MM.1S (cell line): ENCODE results near the gene ARMC9.

Experiments used
- DNase-seq: peaks from one replicate; pipeline ENCODE4 v3.0.0-alpha.2; 2015
- H2AFZ ChIP-seq: fragments of 300-600 bp; sonication (generic); 2 replicates; pipeline ENCODE4 v1.6.0; 2016; ENCODE audit warnings: antibody characterized with exemption, low read length
- H3F3A ChIP-seq: fragments of 300-600 bp; sonication (generic); 2 replicates; pipeline ENCODE4 v1.6.1; 2016; ENCODE audit warnings: mild to moderate bottlenecking, antibody characterized with exemption, low read length, moderate library complexity, mixed read lengths; ENCODE audit not compliant: insufficient read depth
- H3K27ac ChIP-seq: fragments of 300-600 bp; sonication (generic); 2 replicates; pipeline ENCODE4 v1.5.1; 2016; ENCODE audit warnings: mild to moderate bottlenecking, low read length
- H3K27me3 ChIP-seq: fragments of 300-600 bp; sonication (generic); replicated peaks from 2 replicates; pipeline ENCODE4 v1.6.0; 2016; ENCODE audit warnings: low read length; ENCODE audit not compliant: insufficient read depth
- H3K36me3 ChIP-seq: fragments of 300-600 bp; sonication (generic); replicated peaks from 2 replicates; pipeline ENCODE4 v1.6.1; 2016; ENCODE audit warnings: mild to moderate bottlenecking, low read length, mixed read lengths; ENCODE audit not compliant: insufficient read depth
- H3K4me1 ChIP-seq: fragments of 300-600 bp; sonication (generic); 2 replicates; pipeline ENCODE4 v1.6.1; 2016; ENCODE audit warnings: low read length, mixed read lengths
- H3K4me2 ChIP-seq: fragments of 300-600 bp; sonication (generic); 2 replicates; pipeline ENCODE4 v1.6.0; 2016; ENCODE audit warnings: low read depth, low read length
- H3K4me3 ChIP-seq: fragments of 300-600 bp; sonication (generic); 2 replicates; pipeline ENCODE4 v1.5.1; 2016; ENCODE audit warnings: low read length, mixed read lengths
- H3K79me2 ChIP-seq: fragments of 300-600 bp; sonication (generic); 2 replicates; pipeline ENCODE4 v1.6.1; 2016; ENCODE audit warnings: mixed run types, low read length, mixed read lengths
- H3K9ac ChIP-seq: fragments of 300-600 bp; sonication (generic); 2 replicates; pipeline ENCODE4 v1.6.1; 2016; ENCODE audit warnings: low read length, mixed read lengths
- H3K9me2 ChIP-seq: fragments of 300-600 bp; sonication (generic); replicated peaks from 2 replicates; pipeline ENCODE4 v1.6.1; 2016; ENCODE audit warnings: mild to moderate bottlenecking, low read length, mixed read lengths; ENCODE audit not compliant: insufficient read depth
- H3K9me3 ChIP-seq: fragments of 300-600 bp; sonication (generic); replicated peaks from 2 replicates; pipeline ENCODE4 v1.6.1; 2016; ENCODE audit warnings: mild to moderate bottlenecking, low read length, mixed read lengths; ENCODE audit not compliant: insufficient read depth
- H4K20me1 ChIP-seq: fragments of 300-600 bp; sonication (generic); 2 replicates; pipeline ENCODE4 v1.6.1; 2016; ENCODE audit warnings: mild to moderate bottlenecking, low read length, moderate library complexity, mixed read lengths; ENCODE audit not compliant: insufficient read depth
- EZH2 ChIP-seq: fragments of 300-600 bp; sonication (generic); optimal IDR thresholded peaks from 2 replicates; pipeline ENCODE3; 2017; ENCODE audit warnings: low read depth, mild to moderate bottlenecking, antibody characterized with exemption, low read length, mixed read lengths
- EZH2phosphoT487 ChIP-seq: fragments of 300-600 bp; sonication (generic); IDR thresholded peaks from 2 replicates; pipeline ENCODE4 v1.6.1; 2018; ENCODE audit warnings: antibody characterized with exemption, low read length
- TF ChIP-seq, protein P1 (sequence below): fragments of 300-600 bp; sonication (generic); IDR thresholded peaks from 2 replicates; pipeline ENCODE4 v1.5.1; 2016; ENCODE audit warnings: antibody characterized with exemption, low read length, mixed read lengths

ARMC9 gene

DNA sequence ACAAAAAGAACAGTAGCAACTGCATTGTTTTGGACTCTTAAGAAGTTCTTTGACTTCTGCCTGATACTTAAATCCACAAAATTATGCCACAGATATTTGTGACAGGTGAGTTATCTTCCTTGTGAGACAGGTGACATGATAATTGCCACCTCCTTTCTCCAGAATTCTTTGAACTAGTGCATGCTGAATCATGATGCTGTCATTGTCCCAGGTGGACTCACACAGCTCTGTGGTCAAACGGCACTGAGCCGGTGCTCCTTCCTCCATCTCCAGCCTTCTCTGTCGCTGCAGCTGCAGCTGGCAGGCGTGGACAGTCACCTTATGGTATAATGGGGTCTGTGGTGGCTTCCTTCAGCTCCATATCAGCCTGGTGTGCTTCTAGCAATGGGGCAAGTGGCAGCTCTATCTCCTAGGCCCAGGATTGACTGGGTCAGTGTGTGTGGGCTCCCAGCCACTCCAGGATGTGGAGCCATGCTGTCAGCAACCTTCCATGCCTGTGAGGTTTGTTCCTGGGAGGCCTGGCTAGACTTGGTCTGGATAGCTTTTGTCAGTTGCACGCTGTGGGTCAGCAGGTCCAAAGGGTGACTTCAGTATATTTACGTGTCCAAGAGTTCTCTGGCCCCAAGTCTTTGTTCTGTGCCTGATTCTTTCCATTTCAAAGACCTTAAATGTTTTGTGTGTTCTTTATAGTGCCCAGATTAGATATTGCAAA, 15.7 kb downstream of the ARMC9 start:
- Histone ChIP-seq H3K27ac (no peak overlapping the region), H3K79me2 (no peaks in the 10 kb centered on the region), H3K9me2 (no peaks in the 10 kb centered on the region), H3K9me3 (no peaks in the 10 kb centered on the region), H3K9ac (no peak overlapping the region), H3K36me3 (no peaks in the 10 kb centered on the region), H3F3A (no peaks in the 10 kb centered on the region), H3K4me1 (peaks cover 9% of the 10 kb centered on the region), H3K27me3 (no peaks in the 10 kb centered on the region), H4K20me1 (no peaks in the 10 kb centered on the region), H3K4me3 (no peak overlapping the region), H2AFZ (no peak overlapping the region), H3K4me2 (no peak overlapping the region)
- no peak for TF ChIP-seq EZH2
- no peak for TF ChIP-seq EZH2phosphoT487
- TF ChIP-seq, protein P1, sequence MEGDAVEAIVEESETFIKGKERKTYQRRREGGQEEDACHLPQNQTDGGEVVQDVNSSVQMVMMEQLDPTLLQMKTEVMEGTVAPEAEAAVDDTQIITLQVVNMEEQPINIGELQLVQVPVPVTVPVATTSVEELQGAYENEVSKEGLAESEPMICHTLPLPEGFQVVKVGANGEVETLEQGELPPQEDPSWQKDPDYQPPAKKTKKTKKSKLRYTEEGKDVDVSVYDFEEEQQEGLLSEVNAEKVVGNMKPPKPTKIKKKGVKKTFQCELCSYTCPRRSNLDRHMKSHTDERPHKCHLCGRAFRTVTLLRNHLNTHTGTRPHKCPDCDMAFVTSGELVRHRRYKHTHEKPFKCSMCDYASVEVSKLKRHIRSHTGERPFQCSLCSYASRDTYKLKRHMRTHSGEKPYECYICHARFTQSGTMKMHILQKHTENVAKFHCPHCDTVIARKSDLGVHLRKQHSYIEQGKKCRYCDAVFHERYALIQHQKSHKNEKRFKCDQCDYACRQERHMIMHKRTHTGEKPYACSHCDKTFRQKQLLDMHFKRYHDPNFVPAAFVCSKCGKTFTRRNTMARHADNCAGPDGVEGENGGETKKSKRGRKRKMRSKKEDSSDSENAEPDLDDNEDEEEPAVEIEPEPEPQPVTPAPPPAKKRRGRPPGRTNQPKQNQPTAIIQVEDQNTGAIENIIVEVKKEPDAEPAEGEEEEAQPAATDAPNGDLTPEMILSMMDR = no peak
- no peak for DNase-seq

DNA sequence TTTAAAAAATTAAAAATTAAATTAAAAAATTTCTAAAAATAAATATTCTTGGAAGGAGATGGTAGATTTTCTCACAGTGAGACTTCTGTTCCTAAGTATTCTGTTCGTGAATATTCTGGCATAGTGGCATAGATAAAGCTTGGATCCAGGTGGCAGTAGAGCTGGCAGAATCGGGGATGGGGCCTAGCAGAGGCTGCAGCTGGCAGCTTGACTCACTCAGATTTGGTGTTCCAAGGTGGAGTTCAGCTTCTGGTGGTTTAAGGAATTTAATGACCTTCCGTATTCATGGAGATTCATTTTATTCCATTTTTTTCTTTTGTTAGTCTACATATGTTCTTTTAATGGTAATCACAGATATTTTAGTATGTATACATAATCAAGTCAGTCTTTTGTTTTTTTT, 19.9 kb downstream of the ARMC9 start:
- TF ChIP-seq, protein P1 = no peak
- TF ChIP-seq EZH2 (no peak), EZH2phosphoT487 (no peak)
- no peak overlapping the region for H2AFZ ChIP-seq
- no peak overlapping the region for H3K4me2 ChIP-seq
- peaks cover 11% of the 10 kb centered on the region for H3F3A ChIP-seq
- DNase-seq = no peak
- no peaks in the 10 kb centered on the region for H4K20me1 ChIP-seq
- H3K27ac ChIP-seq = no peak overlapping the region
- no peaks in the 10 kb centered on the region for H3K27me3 ChIP-seq
- H3K9me2 ChIP-seq = no peaks in the 10 kb centered on the region
- no peak overlapping the region for H3K9ac ChIP-seq
- no peaks in the 10 kb centered on the region for H3K36me3 ChIP-seq
- H3K79me2 ChIP-seq = no peaks in the 10 kb centered on the region
- H3K4me3 ChIP-seq = no peak overlapping the region
- H3K9me3 ChIP-seq = no peaks in the 10 kb centered on the region
- H3K4me1 ChIP-seq = peaks cover 11% of the 10 kb centered on the region

DNA sequence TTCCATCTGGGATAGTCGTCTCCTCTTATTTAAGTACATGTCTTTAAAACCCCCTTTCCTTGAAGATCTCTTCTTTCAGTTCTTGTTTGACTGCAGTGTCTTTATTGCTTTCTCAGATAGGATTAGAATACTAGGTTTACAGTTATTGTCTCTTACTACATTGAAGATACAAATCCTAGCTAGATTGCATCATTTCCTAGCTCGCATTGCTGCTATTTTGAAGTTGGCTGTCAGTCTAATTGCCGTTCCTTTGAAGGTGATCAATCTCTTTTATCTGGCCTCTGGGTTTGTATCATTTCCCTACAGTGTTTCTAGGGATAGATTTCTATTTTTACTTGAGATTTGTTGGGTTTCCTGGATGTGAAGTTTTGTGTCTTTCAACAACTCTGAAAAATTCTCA, 20.9 kb downstream of the ARMC9 start:
- DNase-seq = no peak
- TF ChIP-seq, protein P1 = no peak
- TF ChIP-seq EZH2 (no peak), EZH2phosphoT487 (no peak)
- no peak overlapping the region for H3K9ac ChIP-seq
- H3K9me3 ChIP-seq = no peaks in the 10 kb centered on the region
- H3K9me2 ChIP-seq = no peaks in the 10 kb centered on the region
- no peak overlapping the region for H2AFZ ChIP-seq
- H3K79me2 ChIP-seq = no peaks in the 10 kb centered on the region
- peaks cover 11% of the 10 kb centered on the region for H3F3A ChIP-seq
- no peak overlapping the region for H3K4me3 ChIP-seq
- no peaks in the 10 kb centered on the region for H4K20me1 ChIP-seq
- H3K4me2 ChIP-seq = no peak overlapping the region
- H3K4me1 ChIP-seq = peaks cover 11% of the 10 kb centered on the region
- no peaks in the 10 kb centered on the region for H3K36me3 ChIP-seq
- H3K27ac ChIP-seq = no peak overlapping the region
- no peaks in the 10 kb centered on the region for H3K27me3 ChIP-seq
